A673 (cell line): ENCODE data around the gene PCDHB13. TPM values are rescaled to one million over a fixed set of nuclear protein-coding genes. Genes with fewer than 3 reads are reported as not detected.
"Not testable (repeated sequence)": the region's sequence is repeated elsewhere in the genome, so short reads cannot be mapped to it uniquely, and the experiment has no call there.

ENCODE experiments used
- BruUV-seq: library from RNA; stranded (reverse); fragments of 400-500 nt; replicated peaks from 2 replicates; lab custom pipeline; 2021; lab: Mats Ljungman, UMichigan
- CTCF ChIA-PET: fragments of 300-600 bp; sonication (Branson Sonifier 250); formaldehyde crosslinking; loops from one replicate; lab custom pipeline; 2022; ENCODE audit warnings: antibody characterized with exemption; lab: Charles Lee
- POLR2A ChIA-PET: fragments of 300-600 bp; sonication (Branson Sonifier 250); formaldehyde crosslinking; loops from one replicate; lab custom pipeline; 2022; ENCODE audit warnings: antibody characterized with exemption; ENCODE audit not compliant: low non-redundant PET; lab: Charles Lee
- DNase-seq: peaks from one replicate; pipeline ENCODE4 v3.0.0-alpha.2; 2015; ENCODE audit warnings: low spot score
- H3K27ac ChIP-seq: fragments of 200-600 bp; sonication (generic); 2 replicates; pipeline ENCODE4 v1.5.1; 2016; ENCODE audit warnings: mixed run types, low read depth, mild to moderate bottlenecking, mixed read lengths, antibody characterized with exemption, low read length; ENCODE audit not compliant: poor library complexity, severe bottlenecking
- H3K27me3 ChIP-seq: fragments of 200-600 bp; sonication (generic); replicated peaks from 2 replicates; pipeline ENCODE4 v1.6.1; 2017; ENCODE audit warnings: mixed run types, low read depth, mild to moderate bottlenecking, mixed read lengths, antibody characterized with exemption, low read length; ENCODE audit not compliant: insufficient read depth, poor library complexity
- H3K36me3 ChIP-seq: fragments of 200-600 bp; sonication (generic); 2 replicates; pipeline ENCODE4 v1.6.1; 2016; ENCODE audit warnings: mixed run types, mild to moderate bottlenecking, mixed read lengths, antibody characterized with exemption, low read length; ENCODE audit not compliant: insufficient read depth, poor library complexity, severe bottlenecking
- H3K4me1 ChIP-seq: fragments of 200-600 bp; sonication (generic); 2 replicates; pipeline ENCODE4 v1.6.1; 2017; ENCODE audit warnings: mixed run types, mild to moderate bottlenecking, mixed read lengths, antibody characterized with exemption, low read length; ENCODE audit not compliant: insufficient read depth, poor library complexity, severe bottlenecking
- H3K4me3 ChIP-seq: fragments of 200-600 bp; sonication (generic); 2 replicates; pipeline ENCODE4 v1.5.1; 2016; ENCODE audit warnings: low read depth, mixed run types, mild to moderate bottlenecking, mixed read lengths, low read length; ENCODE audit not compliant: poor library complexity, severe bottlenecking
- H3K9me3 ChIP-seq: fragments of 200-600 bp; sonication (generic); 2 replicates; pipeline ENCODE4 v1.6.1; 2016; ENCODE audit warnings: mixed run types, low read depth, mild to moderate bottlenecking, mixed read lengths, antibody characterized with exemption, low read length; ENCODE audit not compliant: poor library complexity, severe bottlenecking
- EZH2 ChIP-seq: fragments of 200-600 bp; sonication (generic); IDR thresholded peaks from 2 replicates; pipeline ENCODE4 v1.6.1; 2017; ENCODE audit warnings: borderline replicate concordance, low read depth, mild to moderate bottlenecking, mixed read lengths, antibody characterized with exemption, low read length; ENCODE audit not compliant: poor library complexity, severe bottlenecking
- intact Hi-C: fragments of 100-400 bp; cut with micrococcal nuclease; formaldehyde crosslinking; loops from one replicate; pipeline ENCODE4 v1.10.0; 2022; ENCODE audit not compliant: unreplicated experiment
- total RNA-seq: library from RNA; stranded (reverse); gene quantifications from 2 replicates; pipeline ENCODE4 v1.2.3, GENCODE V29; 2021
- TF ChIP-seq, protein P1 (sequence below): fragments of 300-800, 200-600 bp; sonication (generic); conservative IDR thresholded peaks from 2 replicates; pipeline ENCODE4 v1.5.1; 2017; ENCODE audit warnings: low read depth, mild to moderate bottlenecking, antibody characterized with exemption, low read length, moderate library complexity, mixed read lengths

The PCDHB13 gene
- total RNA-seq, 1 experiment from 2014 or later: 1.8 TPM

DNA sequence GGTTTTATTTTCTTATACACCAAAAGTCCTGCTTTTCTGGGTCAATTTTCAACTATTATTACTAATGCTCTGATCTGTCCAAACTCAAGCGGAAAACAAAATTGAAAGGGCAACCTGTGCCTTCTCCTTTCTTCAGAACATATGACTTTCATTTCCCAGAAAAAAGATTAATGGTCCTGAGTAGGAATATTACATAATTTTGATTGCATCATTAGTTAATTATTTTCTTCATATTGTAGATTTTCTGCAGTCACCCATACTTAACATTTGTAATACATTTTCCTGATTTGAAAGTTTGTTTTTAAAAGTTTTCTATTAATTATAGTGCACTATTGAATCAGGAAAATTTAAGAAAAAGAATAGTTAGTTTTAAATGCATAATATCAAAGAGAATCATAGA is 37.8 kb upstream of the PCDHB13 start:
- intact Hi-C loops: no loop called here
- no peak for DNase-seq
- POLR2A ChIA-PET: no interaction called here
- CTCF ChIA-PET: no interaction called here
- BruUV-seq: no TSS peak
- no peaks in the 10 kb centered on the region for H3K9me3 ChIP-seq
- no peak for TF ChIP-seq EZH2
- TF ChIP-seq, protein P1, sequence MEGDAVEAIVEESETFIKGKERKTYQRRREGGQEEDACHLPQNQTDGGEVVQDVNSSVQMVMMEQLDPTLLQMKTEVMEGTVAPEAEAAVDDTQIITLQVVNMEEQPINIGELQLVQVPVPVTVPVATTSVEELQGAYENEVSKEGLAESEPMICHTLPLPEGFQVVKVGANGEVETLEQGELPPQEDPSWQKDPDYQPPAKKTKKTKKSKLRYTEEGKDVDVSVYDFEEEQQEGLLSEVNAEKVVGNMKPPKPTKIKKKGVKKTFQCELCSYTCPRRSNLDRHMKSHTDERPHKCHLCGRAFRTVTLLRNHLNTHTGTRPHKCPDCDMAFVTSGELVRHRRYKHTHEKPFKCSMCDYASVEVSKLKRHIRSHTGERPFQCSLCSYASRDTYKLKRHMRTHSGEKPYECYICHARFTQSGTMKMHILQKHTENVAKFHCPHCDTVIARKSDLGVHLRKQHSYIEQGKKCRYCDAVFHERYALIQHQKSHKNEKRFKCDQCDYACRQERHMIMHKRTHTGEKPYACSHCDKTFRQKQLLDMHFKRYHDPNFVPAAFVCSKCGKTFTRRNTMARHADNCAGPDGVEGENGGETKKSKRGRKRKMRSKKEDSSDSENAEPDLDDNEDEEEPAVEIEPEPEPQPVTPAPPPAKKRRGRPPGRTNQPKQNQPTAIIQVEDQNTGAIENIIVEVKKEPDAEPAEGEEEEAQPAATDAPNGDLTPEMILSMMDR: no peak
- no peaks in the 10 kb centered on the region for H3K36me3 ChIP-seq
- no peaks in the 10 kb centered on the region for H3K27me3 ChIP-seq
- no peak overlapping the region for H3K4me3 ChIP-seq
- no peak overlapping the region for H3K27ac ChIP-seq
- H3K4me1 ChIP-seq: no peaks in the 10 kb centered on the region

DNA sequence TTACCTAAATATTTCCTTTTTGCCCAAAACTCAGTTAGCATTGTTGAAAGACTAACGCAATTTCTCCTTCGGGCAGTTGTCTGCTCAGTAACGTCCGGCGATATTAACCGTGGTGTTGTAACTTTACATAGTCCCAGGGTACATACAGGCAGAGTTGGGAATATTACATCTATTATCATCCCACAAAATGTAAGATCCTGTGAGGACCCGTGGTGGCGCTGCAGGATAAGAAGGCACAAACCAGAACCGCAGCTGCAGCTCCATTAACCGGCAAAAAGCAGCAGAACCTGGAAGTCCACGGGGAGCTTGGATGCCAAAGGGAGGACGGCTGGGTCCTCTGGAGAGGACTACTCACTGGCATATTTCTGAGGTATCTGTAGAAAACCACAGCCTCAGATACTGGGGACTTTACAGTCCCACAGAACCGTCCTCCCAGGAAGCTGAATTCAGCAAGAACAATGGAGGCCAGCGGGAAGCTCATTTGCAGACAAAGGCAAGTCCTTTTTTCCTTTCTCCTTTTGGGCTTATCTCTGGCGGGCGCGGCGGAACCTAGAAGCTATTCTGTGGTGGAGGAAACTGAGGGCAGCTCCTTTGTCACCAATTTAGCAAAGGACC is 36.0 kb upstream of the PCDHB13 start, which contains the start of gene PCDHB8:
Gene PCDHB8 (plus strand): TSS at position 214 of the 615 bp plus-strand sequence. CDS start 245 bp downstream, at position 459.
- CTCF ChIA-PET: interaction anchor here (0.6 kb wide), 1 partner anchor 21 kb away, joined by 3 read pairs; no protein-coding TSS in a partner anchor
- POLR2A ChIA-PET, H3K27ac ChIP-seq, H3K9me3 ChIP-seq, H3K36me3 ChIP-seq, H3K27me3 ChIP-seq, H3K4me1 ChIP-seq, intact Hi-C loops, BruUV-seq: not testable (repeated sequence)
- DNase-seq: peak; percentile 79
- TF ChIP-seq, protein P1: peak; percentile 54
- H3K4me3 ChIP-seq: peak within 1 kb of the TSS; percentile 39

DNA sequence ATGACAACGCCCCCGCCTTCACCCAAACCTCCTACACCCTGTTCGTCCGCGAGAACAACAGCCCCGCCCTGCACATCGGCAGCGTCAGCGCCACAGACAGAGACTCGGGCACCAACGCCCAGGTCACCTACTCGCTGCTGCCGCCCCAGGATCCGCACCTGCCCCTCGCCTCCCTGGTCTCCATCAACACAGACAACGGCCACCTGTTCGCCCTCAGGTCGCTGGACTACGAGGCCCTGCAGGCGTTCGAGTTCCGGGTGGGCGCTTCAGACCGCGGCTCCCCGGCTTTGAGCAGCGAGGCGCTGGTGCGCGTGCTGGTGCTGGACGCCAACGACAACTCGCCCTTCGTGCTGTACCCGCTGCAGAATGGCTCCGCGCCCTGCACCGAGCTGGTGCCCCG is 34.3 kb upstream of the PCDHB13 start:
- H3K4me1 ChIP-seq, H3K36me3 ChIP-seq, H3K27me3 ChIP-seq, H3K9me3 ChIP-seq, H3K4me3 ChIP-seq, CTCF ChIA-PET, BruUV-seq, POLR2A ChIA-PET, intact Hi-C loops, H3K27ac ChIP-seq, DNase-seq: not testable (repeated sequence)

DNA sequence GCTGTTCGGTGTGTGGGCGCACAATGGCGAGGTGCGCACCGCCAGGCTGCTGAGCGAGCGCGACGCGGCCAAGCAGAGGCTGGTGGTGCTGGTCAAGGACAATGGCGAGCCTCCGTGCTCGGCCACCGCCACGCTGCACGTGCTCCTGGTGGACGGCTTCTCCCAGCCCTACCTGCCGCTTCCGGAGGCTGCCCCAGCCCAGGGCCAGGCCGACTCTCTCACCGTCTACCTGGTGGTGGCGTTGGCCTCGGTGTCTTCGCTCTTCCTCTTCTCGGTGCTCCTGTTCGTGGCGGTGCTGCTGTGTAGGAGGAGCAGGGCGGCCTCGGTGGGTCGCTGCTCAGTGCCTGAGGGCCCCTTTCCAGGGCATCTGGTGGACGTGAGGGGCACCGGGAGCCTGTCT is 33.8 kb upstream of the PCDHB13 start:
- H3K27ac ChIP-seq, POLR2A ChIA-PET, H3K36me3 ChIP-seq, CTCF ChIA-PET, H3K9me3 ChIP-seq, H3K27me3 ChIP-seq, H3K4me3 ChIP-seq, BruUV-seq, H3K4me1 ChIP-seq, DNase-seq: not testable (repeated sequence)
- intact Hi-C loops: loop anchor here (5.0 kb wide), 1 partner anchor 88 kb away; the partner anchor contains the start of gene PCDHB2
